HEK293 (cell line): Measurements from ENCODE around the gene HERC3.

Experiments used
- CTCF ChIA-PET: fragments of 350-600 bp; formaldehyde crosslinking; extraction: SDS; loops from one replicate; lab custom pipeline; 2021; ENCODE audit warnings: antibody characterized with exemption; lab: Yijun Ruan, JAX
- POLR2A ChIA-PET: fragments of 300-600 bp; formaldehyde crosslinking; extraction: SDS; loops from one replicate; lab custom pipeline; 2020; ENCODE audit warnings: antibody characterized with exemption, inconsistent platforms; lab: Yijun Ruan, JAX
- H3K27ac ChIP-seq: fragments of 200-500 bp; sonication (Bioruptor generic); 2 replicates; pipeline ENCODE4 v1.5.1; 2014; ENCODE audit warnings: low read depth, low read length, control low read depth, inconsistent platforms; ENCODE audit errors: extremely low read depth
- H3K36me3 ChIP-seq, 2 experiments: fragments of 200-500 bp in 1 of 2; sonication (Bioruptor generic) in 1 of 2; 1 replicate in 1 of 2; 2 replicates in 1 of 2; pipeline ENCODE4 v1.5.1; 2014 to 2017; ENCODE audit warnings: inconsistent platforms in 2 of 2, low read length in 2 of 2; ENCODE audit not compliant: control insufficient read depth in 2 of 2, insufficient read depth in 1 of 2
- H3K4me1 ChIP-seq: fragments of 200-500 bp; sonication (Bioruptor generic); 2 replicates; pipeline ENCODE4 v1.5.1; 2014; ENCODE audit warnings: mild to moderate bottlenecking, low read length, inconsistent platforms; ENCODE audit not compliant: control insufficient read depth, insufficient read depth
- H3K4me3 ChIP-seq: 2 replicates; pipeline ENCODE4 v1.5.1; 2011; ENCODE audit warnings: low read depth, mild to moderate bottlenecking, control low read depth, low read length, moderate library complexity
- H3K9me3 ChIP-seq: fragments of 200-500 bp; sonication (Bioruptor generic); 2 replicates; pipeline ENCODE4 v1.5.1; 2014; ENCODE audit warnings: low read depth, low read length, inconsistent platforms; ENCODE audit not compliant: control insufficient read depth, insufficient read depth
- GLI2 ChIP-seq: fragments of 450-650 bp; formaldehyde crosslinking; IDR thresholded peaks from 2 replicates; pipeline ENCODE4; 2017; ENCODE audit warnings: missing biosample characterization, missing genetic modification characterization, low read depth, borderline replicate concordance
- GLI4 ChIP-seq: fragments of 450-650 bp; formaldehyde crosslinking; IDR thresholded peaks from 2 replicates; pipeline ENCODE4 v1.5.1; 2016; ENCODE audit warnings: missing biosample characterization, missing genetic modification characterization
- HOXA7 ChIP-seq: sonication (generic); formaldehyde crosslinking; IDR thresholded peaks from 2 replicates; pipeline ENCODE4 v1.8.1; 2022; ENCODE audit warnings: missing genetic modification reagents, borderline replicate concordance
- IKZF3 ChIP-seq: fragments of 450-650 bp; IDR thresholded peaks from 2 replicates; pipeline ENCODE4 v1.5.0; 2018; ENCODE audit warnings: missing biosample characterization, mild to moderate bottlenecking, missing genetic modification characterization, moderate library complexity
- KLF8 ChIP-seq: fragments of 450-650 bp; formaldehyde crosslinking; IDR thresholded peaks from 2 replicates; pipeline ENCODE4 v1.5.1; 2016; ENCODE audit warnings: missing biosample characterization, missing genetic modification characterization
- MEIS1 ChIP-seq: sonication (generic); formaldehyde crosslinking; IDR thresholded peaks from 2 replicates; pipeline ENCODE4 v1.8.1; 2022; ENCODE audit warnings: missing genetic modification reagents, mild to moderate bottlenecking, borderline replicate concordance
- MYNN ChIP-seq: fragments of 450-650 bp; formaldehyde crosslinking; IDR thresholded peaks from 2 replicates; pipeline ENCODE4 v1.5.1; 2016; ENCODE audit warnings: missing biosample characterization, missing genetic modification characterization, borderline replicate concordance
- MZF1 ChIP-seq: fragments of 450-650 bp; formaldehyde crosslinking; IDR thresholded peaks from 2 replicates; pipeline ENCODE4 v1.5.1; 2017; ENCODE audit warnings: missing biosample characterization, missing genetic modification characterization, borderline replicate concordance
- OSR2 ChIP-seq: fragments of 450-650 bp; formaldehyde crosslinking; IDR thresholded peaks from 2 replicates; pipeline ENCODE4 v1.5.1; 2016; ENCODE audit warnings: missing biosample characterization, missing genetic modification characterization
- RBAK ChIP-seq: fragments of 450-650 bp; formaldehyde crosslinking; IDR thresholded peaks from 2 replicates; pipeline ENCODE4 v1.5.1; 2016; ENCODE audit warnings: missing biosample characterization, missing genetic modification characterization
- SP3 ChIP-seq: fragments of 450-650 bp; formaldehyde crosslinking; IDR thresholded peaks from 2 replicates; pipeline ENCODE4 v1.5.1; 2016; ENCODE audit warnings: missing biosample characterization, missing genetic modification characterization
- SP7 ChIP-seq: fragments of 450-650 bp; formaldehyde crosslinking; IDR thresholded peaks from 2 replicates; pipeline ENCODE4 v1.5.1; 2016; ENCODE audit warnings: missing biosample characterization, missing genetic modification characterization
- ZNF140 ChIP-seq: fragments of 450-650 bp; formaldehyde crosslinking; IDR thresholded peaks from 2 replicates; pipeline ENCODE4 v1.5.1; 2016; ENCODE audit warnings: missing biosample characterization, missing genetic modification characterization
- ZNF302 ChIP-seq: fragments of 450-650 bp; formaldehyde crosslinking; IDR thresholded peaks from 2 replicates; pipeline ENCODE4 v1.5.1; 2016; ENCODE audit warnings: missing biosample characterization, missing genetic modification characterization, low read depth
- ZNF341 ChIP-seq: fragments of 450-650 bp; formaldehyde crosslinking; IDR thresholded peaks from 2 replicates; pipeline ENCODE4; 2016; ENCODE audit warnings: low read depth, missing biosample characterization, missing genetic modification characterization
- ZNF423 ChIP-seq: fragments of 450-650 bp; formaldehyde crosslinking; IDR thresholded peaks from 2 replicates; pipeline ENCODE4 v1.5.1; 2016; ENCODE audit warnings: missing biosample characterization, missing genetic modification characterization
- ZNF473 ChIP-seq: fragments of 450-650 bp; formaldehyde crosslinking; IDR thresholded peaks from 2 replicates; pipeline ENCODE4 v1.5.1; 2017; ENCODE audit warnings: missing biosample characterization, missing genetic modification characterization
- ZNF529 ChIP-seq: fragments of 450-650 bp; formaldehyde crosslinking; IDR thresholded peaks from 2 replicates; pipeline ENCODE4 v1.5.1; 2017; ENCODE audit warnings: missing genetic modification characterization, missing biosample characterization; ENCODE audit not compliant: insufficient replicate concordance
- ZNF548 ChIP-seq: fragments of 450-650 bp; formaldehyde crosslinking; IDR thresholded peaks from 2 replicates; pipeline ENCODE4 v1.5.1; 2016; ENCODE audit warnings: missing biosample characterization, missing genetic modification characterization
- ZNF549 ChIP-seq: fragments of 450-650 bp; IDR thresholded peaks from 2 replicates; pipeline ENCODE4 v1.5.1; 2018; ENCODE audit warnings: missing biosample characterization, missing genetic modification characterization, mild to moderate bottlenecking, inconsistent platforms, moderate library complexity
- ZNF621 ChIP-seq: fragments of 450-650 bp; formaldehyde crosslinking; IDR thresholded peaks from 2 replicates; pipeline ENCODE4 v1.5.1; 2017; ENCODE audit warnings: missing biosample characterization, missing genetic modification characterization
- ZNF658 ChIP-seq: fragments of 450-650 bp; formaldehyde crosslinking; IDR thresholded peaks from 2 replicates; pipeline ENCODE4; 2016; ENCODE audit warnings: missing biosample characterization, missing genetic modification characterization
- ZNF664 ChIP-seq: fragments of 450-650 bp; formaldehyde crosslinking; IDR thresholded peaks from 2 replicates; pipeline ENCODE4 v1.5.1; 2016; ENCODE audit warnings: missing biosample characterization, missing genetic modification characterization
- ZNF777 ChIP-seq: fragments of 450-650 bp; formaldehyde crosslinking; IDR thresholded peaks from 2 replicates; pipeline ENCODE4 v1.5.1; 2017; ENCODE audit warnings: missing biosample characterization, missing genetic modification characterization, borderline replicate concordance
- ZNF791 ChIP-seq: fragments of 450-650 bp; formaldehyde crosslinking; IDR thresholded peaks from 2 replicates; pipeline ENCODE4 v1.5.1; 2016; ENCODE audit warnings: missing biosample characterization, missing genetic modification characterization
- ZSCAN30 ChIP-seq: fragments of 450-650 bp; IDR thresholded peaks from 2 replicates; pipeline ENCODE4 v1.5.1; 2018; ENCODE audit warnings: missing biosample characterization, mild to moderate bottlenecking, missing genetic modification characterization, moderate library complexity
- ZSCAN4 ChIP-seq: fragments of 450-650 bp; formaldehyde crosslinking; IDR thresholded peaks from 2 replicates; pipeline ENCODE4 v1.5.1; 2017; ENCODE audit warnings: missing biosample characterization, missing genetic modification characterization
- TF ChIP-seq, protein P1 (sequence below): fragments of 450-650 bp; formaldehyde crosslinking; IDR thresholded peaks from 2 replicates; pipeline ENCODE4 v1.5.1; 2016; ENCODE audit warnings: missing biosample characterization, missing genetic modification characterization

Gene HERC3

GRCh38 chr4:88728146-88728545, 135.9 kb downstream of the HERC3 start (continued):
- TF ChIP-seq ZNF529 (no peak), ZNF777 (no peak)

DNA sequence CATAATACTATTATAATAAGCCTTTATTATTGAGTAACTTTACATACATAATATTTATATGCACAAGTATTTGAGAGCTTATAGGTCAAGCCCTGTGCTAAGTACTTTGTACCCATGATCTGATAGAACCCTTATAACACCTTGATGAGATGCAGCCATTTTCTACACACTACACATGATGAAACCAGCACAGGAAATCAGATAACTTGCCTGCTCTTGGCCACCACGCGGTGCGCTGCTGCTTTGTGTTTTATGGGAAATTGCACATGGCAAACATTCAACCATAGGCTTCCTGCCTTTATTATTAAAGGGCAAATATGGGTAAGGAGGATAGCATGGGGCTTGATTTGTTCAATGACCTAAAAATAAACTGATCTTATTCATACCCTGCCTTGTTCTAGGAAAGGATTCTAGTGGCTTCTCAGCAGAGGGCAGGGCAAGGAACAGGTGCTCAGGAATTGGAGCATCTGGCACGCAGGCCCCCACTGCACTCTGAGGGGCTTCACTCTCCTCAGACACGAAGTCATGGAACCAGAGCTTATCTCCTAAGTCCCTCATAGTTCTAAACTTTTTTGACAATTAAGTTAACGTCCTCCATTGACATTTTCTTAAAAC, 137.0 kb downstream of the HERC3 start:
- no peak overlapping the region for H3K4me3 ChIP-seq
- no peak for TF ChIP-seq GLI4 (tag by site-specific recombination)
- TF ChIP-seq SP3 (tag by site-specific recombination), result no peak
- TF ChIP-seq, protein P1, sequence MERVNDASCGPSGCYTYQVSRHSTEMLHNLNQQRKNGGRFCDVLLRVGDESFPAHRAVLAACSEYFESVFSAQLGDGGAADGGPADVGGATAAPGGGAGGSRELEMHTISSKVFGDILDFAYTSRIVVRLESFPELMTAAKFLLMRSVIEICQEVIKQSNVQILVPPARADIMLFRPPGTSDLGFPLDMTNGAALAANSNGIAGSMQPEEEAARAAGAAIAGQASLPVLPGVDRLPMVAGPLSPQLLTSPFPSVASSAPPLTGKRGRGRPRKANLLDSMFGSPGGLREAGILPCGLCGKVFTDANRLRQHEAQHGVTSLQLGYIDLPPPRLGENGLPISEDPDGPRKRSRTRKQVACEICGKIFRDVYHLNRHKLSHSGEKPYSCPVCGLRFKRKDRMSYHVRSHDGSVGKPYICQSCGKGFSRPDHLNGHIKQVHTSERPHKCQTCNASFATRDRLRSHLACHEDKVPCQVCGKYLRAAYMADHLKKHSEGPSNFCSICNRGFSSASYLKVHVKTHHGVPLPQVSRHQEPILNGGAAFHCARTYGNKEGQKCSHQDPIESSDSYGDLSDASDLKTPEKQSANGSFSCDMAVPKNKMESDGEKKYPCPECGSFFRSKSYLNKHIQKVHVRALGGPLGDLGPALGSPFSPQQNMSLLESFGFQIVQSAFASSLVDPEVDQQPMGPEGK (tag by site-specific recombination), result no peak
- TF ChIP-seq HOXA7 (CRISPR knock-in tag), result no peak
- TF ChIP-seq KLF8, result no peak
- TF ChIP-seq IKZF3 (tag by site-specific recombination), result no peak
- TF ChIP-seq ZNF140 (tag by site-specific recombination), result no peak
- TF ChIP-seq ZNF473 (tag by site-specific recombination), result no peak
- TF ChIP-seq ZNF548 (tag by site-specific recombination), result no peak
- no peak for TF ChIP-seq ZNF549 (tag by site-specific recombination)
- no peak for TF ChIP-seq ZSCAN30 (tag by site-specific recombination)
- TF ChIP-seq MEIS1 (CRISPR knock-in tag), result no peak
- TF ChIP-seq, all 188 proteins: peak for 0
- Histone ChIP-seq H3K9me3 (no peaks in the 10 kb centered on the region), H3K4me1 (no peaks in the 10 kb centered on the region), H3K36me3 (peaks cover 0 to 44% of the 10 kb centered on the region in 2 experiments), H3K27ac (no peak overlapping the region)
- POLR2A ChIA-PET, result no interaction called here
- CTCF ChIA-PET, result no interaction called here

DNA sequence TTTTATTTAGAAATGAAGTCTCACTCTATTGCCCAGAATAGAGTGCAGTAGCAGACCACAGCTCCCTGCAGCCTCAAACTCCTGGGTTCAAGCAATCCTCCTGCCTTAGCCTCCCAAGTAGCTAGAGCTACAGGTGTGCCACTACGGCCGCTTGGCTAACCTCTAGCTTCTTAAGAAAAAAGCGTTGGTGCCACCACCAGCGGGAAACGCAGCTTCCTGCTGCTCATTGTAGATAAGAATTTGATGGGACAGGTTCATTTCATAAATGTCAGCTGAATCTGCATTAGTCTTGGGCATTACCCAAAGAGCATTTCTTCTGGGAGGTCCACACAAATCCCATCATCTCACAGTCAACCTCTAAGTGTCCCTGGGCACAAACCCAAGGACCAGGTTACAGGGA, 138.5 kb downstream of the HERC3 start:
- TF ChIP-seq ZNF658 (tag by site-specific recombination) (no peak), ZNF791 (tag by site-specific recombination) (no peak), ZNF621 (no peak), ZNF664 (tag by site-specific recombination) (no peak), GLI4 (tag by site-specific recombination) (no peak), ZNF302 (tag by site-specific recombination) (no peak), ZSCAN4 (tag by site-specific recombination) (no peak), SP7 (no peak), MYNN (no peak), GLI2 (tag by site-specific recombination) (no peak), RBAK (tag by site-specific recombination) (no peak), ZNF341 (tag by site-specific recombination) (no peak), MZF1 (tag by site-specific recombination) (no peak), ZNF423 (tag by site-specific recombination) (no peak), OSR2 (tag by site-specific recombination) (no peak)
- ChIA-PET CTCF (interaction anchor here (0.6 kb wide), 1 partner anchor 169 kb away, joined by 5 read pairs; no protein-coding TSS in a partner anchor), POLR2A (no interaction called here)
- Histone ChIP-seq H3K9me3 (no peaks in the 10 kb centered on the region), H3K4me3 (no peak overlapping the region), H3K27ac (no peak overlapping the region), H3K36me3 (peaks cover 0 to 50% of the 10 kb centered on the region in 2 experiments), H3K4me1 (no peaks in the 10 kb centered on the region)
